HEK293 (cell line): ENCODE measurements around the gene C3orf20.

ENCODE experiments used
- CTCF ChIA-PET: fragments of 350-600 bp; formaldehyde crosslinking; extraction: SDS; loops from one replicate; lab custom pipeline; 2021; ENCODE audit warnings: antibody characterized with exemption; lab: Yijun Ruan, JAX
- POLR2A ChIA-PET: fragments of 300-600 bp; formaldehyde crosslinking; extraction: SDS; loops from one replicate; lab custom pipeline; 2020; ENCODE audit warnings: antibody characterized with exemption, inconsistent platforms; lab: Yijun Ruan, JAX
- H3K27ac ChIP-seq: fragments of 200-500 bp; sonication (Bioruptor generic); 2 replicates; pipeline ENCODE4 v1.5.1; 2014; ENCODE audit warnings: low read depth, low read length, control low read depth, inconsistent platforms; ENCODE audit errors: extremely low read depth
- H3K36me3 ChIP-seq, 2 experiments: fragments of 200-500 bp in 1 of 2; sonication (Bioruptor generic) in 1 of 2; 1 replicate in 1 of 2; 2 replicates in 1 of 2; pipeline ENCODE4 v1.5.1; 2014 to 2017; ENCODE audit warnings: inconsistent platforms in 2 of 2, low read length in 2 of 2; ENCODE audit not compliant: control insufficient read depth in 2 of 2, insufficient read depth in 1 of 2
- H3K4me1 ChIP-seq: fragments of 200-500 bp; sonication (Bioruptor generic); 2 replicates; pipeline ENCODE4 v1.5.1; 2014; ENCODE audit warnings: mild to moderate bottlenecking, low read length, inconsistent platforms; ENCODE audit not compliant: control insufficient read depth, insufficient read depth
- H3K4me3 ChIP-seq: 2 replicates; pipeline ENCODE4 v1.5.1; 2011; ENCODE audit warnings: low read depth, mild to moderate bottlenecking, control low read depth, low read length, moderate library complexity
- H3K9me3 ChIP-seq: fragments of 200-500 bp; sonication (Bioruptor generic); 2 replicates; pipeline ENCODE4 v1.5.1; 2014; ENCODE audit warnings: low read depth, low read length, inconsistent platforms; ENCODE audit not compliant: control insufficient read depth, insufficient read depth
- BCL11B ChIP-seq: fragments of 450-650 bp; formaldehyde crosslinking; IDR thresholded peaks from 2 replicates; pipeline ENCODE4 v1.5.1; 2016; ENCODE audit warnings: low read depth, missing biosample characterization, missing genetic modification characterization
- EGR2 ChIP-seq: fragments of 450-650 bp; formaldehyde crosslinking; IDR thresholded peaks from 2 replicates; pipeline ENCODE4 v1.5.1; 2016; ENCODE audit warnings: low read depth, missing biosample characterization, missing genetic modification characterization
- IKZF3 ChIP-seq: fragments of 450-650 bp; IDR thresholded peaks from 2 replicates; pipeline ENCODE4 v1.5.0; 2018; ENCODE audit warnings: missing biosample characterization, mild to moderate bottlenecking, missing genetic modification characterization, moderate library complexity
- SETDB1 ChIP-seq: IDR thresholded peaks from one replicate; pipeline ENCODE4 v1.6.1; 2017; ENCODE audit warnings: mild to moderate bottlenecking, low read length, moderate library complexity, mixed read lengths; ENCODE audit not compliant: insufficient read length
- TSHZ1 ChIP-seq: fragments of 450-650 bp; formaldehyde crosslinking; IDR thresholded peaks from 2 replicates; pipeline ENCODE4 v1.5.1; 2016; ENCODE audit warnings: missing biosample characterization, missing genetic modification characterization, borderline replicate concordance
- ZBTB44 ChIP-seq: fragments of 450-650 bp; IDR thresholded peaks from 2 replicates; pipeline ENCODE4 v1.5.1; 2018; ENCODE audit warnings: missing biosample characterization, mild to moderate bottlenecking, missing genetic modification characterization
- ZBTB48 ChIP-seq: fragments of 450-650 bp; formaldehyde crosslinking; IDR thresholded peaks from 2 replicates; pipeline ENCODE4 v1.5.1; 2016; ENCODE audit warnings: missing biosample characterization, missing genetic modification characterization
- ZBTB7A ChIP-seq: fragments of 450-650 bp; formaldehyde crosslinking; IDR thresholded peaks from 2 replicates; pipeline ENCODE4 v1.5.1; 2016; ENCODE audit warnings: low read depth, missing biosample characterization, missing genetic modification characterization
- ZFP41 ChIP-seq: fragments of 450-650 bp; formaldehyde crosslinking; IDR thresholded peaks from 2 replicates; pipeline ENCODE4 v1.5.1; 2016; ENCODE audit warnings: missing biosample characterization, missing genetic modification characterization, borderline replicate concordance
- ZNF121 ChIP-seq: fragments of 450-650 bp; formaldehyde crosslinking; IDR thresholded peaks from 2 replicates; pipeline ENCODE4 v1.5.1; 2016; ENCODE audit warnings: missing biosample characterization, missing genetic modification characterization
- ZNF184 ChIP-seq: fragments of 450-650 bp; IDR thresholded peaks from 2 replicates; pipeline ENCODE4 v1.5.1; 2018; ENCODE audit warnings: missing biosample characterization, mild to moderate bottlenecking, missing genetic modification characterization
- ZNF24 ChIP-seq: fragments of 450-650 bp; formaldehyde crosslinking; IDR thresholded peaks from 2 replicates; pipeline ENCODE4 v1.5.1; 2016; ENCODE audit warnings: missing biosample characterization, missing genetic modification characterization
- ZNF677 ChIP-seq: fragments of 450-650 bp; IDR thresholded peaks from 2 replicates; pipeline ENCODE4 v1.5.0; 2018; ENCODE audit warnings: missing biosample characterization, mild to moderate bottlenecking, missing genetic modification characterization, moderate library complexity
- ZNF707 ChIP-seq: fragments of 450-650 bp; formaldehyde crosslinking; IDR thresholded peaks from 2 replicates; pipeline ENCODE4 v1.5.1; 2016; ENCODE audit warnings: missing biosample characterization, missing genetic modification characterization
- ZNF791 ChIP-seq: fragments of 450-650 bp; formaldehyde crosslinking; IDR thresholded peaks from 2 replicates; pipeline ENCODE4 v1.5.1; 2016; ENCODE audit warnings: missing biosample characterization, missing genetic modification characterization
- ZSCAN4 ChIP-seq: fragments of 450-650 bp; formaldehyde crosslinking; IDR thresholded peaks from 2 replicates; pipeline ENCODE4 v1.5.1; 2017; ENCODE audit warnings: missing biosample characterization, missing genetic modification characterization
- TF ChIP-seq, protein P1 (sequence below): fragments of 450-650 bp; formaldehyde crosslinking; IDR thresholded peaks from 2 replicates; pipeline ENCODE4 v1.5.1; 2016; ENCODE audit warnings: missing biosample characterization, missing genetic modification characterization
- TF ChIP-seq, protein P2 (sequence below): fragments of 450-650 bp; formaldehyde crosslinking; IDR thresholded peaks from 2 replicates; pipeline ENCODE4 v1.5.0; 2017; ENCODE audit warnings: missing biosample characterization, missing genetic modification characterization, borderline replicate concordance
- TF ChIP-seq, protein P3 (sequence below): fragments of 450-650 bp; formaldehyde crosslinking; IDR thresholded peaks from 2 replicates; pipeline ENCODE4 v1.5.1; 2017; ENCODE audit warnings: missing biosample characterization, missing genetic modification characterization

Gene C3orf20

DNA sequence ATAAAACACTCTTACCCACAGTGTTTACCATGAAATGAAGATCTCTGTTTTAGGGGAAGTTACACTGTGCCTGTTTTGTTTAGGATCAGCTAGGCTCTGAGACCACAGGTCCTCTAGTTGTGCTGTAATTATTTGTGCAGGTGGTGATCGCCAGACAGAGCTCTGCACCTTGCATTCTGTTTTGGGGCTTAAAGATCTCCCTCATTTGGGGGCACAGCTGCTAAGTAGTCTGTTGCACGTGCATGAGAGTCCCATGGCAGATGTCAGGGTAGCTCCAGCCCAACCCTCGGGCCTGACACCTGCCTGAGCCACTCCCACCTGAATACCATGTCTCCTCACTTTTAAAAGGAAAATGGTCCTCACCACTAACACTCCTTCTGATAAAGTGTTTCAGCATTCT, 12.4 kb downstream of the C3orf20 start:
- TF ChIP-seq ZBTB44 (no peak), ZNF121 (tag by site-specific recombination) (no peak), IKZF3 (tag by site-specific recombination) (no peak), ZSCAN4 (tag by site-specific recombination) (no peak), ZNF24 (tag by site-specific recombination) (no peak), ZNF791 (no peak), ZNF707 (no peak), ZNF184 (tag by site-specific recombination) (no peak), TSHZ1 (tag by site-specific recombination) (no peak), EGR2 (tag by site-specific recombination) (no peak), SETDB1 (no peak), ZNF677 (tag by site-specific recombination) (no peak), BCL11B (tag by site-specific recombination) (no peak), ZFP41 (tag by site-specific recombination) (no peak), ZBTB48 (tag by site-specific recombination) (no peak), ZBTB7A (tag by site-specific recombination) (no peak)
- TF ChIP-seq, protein P1, sequence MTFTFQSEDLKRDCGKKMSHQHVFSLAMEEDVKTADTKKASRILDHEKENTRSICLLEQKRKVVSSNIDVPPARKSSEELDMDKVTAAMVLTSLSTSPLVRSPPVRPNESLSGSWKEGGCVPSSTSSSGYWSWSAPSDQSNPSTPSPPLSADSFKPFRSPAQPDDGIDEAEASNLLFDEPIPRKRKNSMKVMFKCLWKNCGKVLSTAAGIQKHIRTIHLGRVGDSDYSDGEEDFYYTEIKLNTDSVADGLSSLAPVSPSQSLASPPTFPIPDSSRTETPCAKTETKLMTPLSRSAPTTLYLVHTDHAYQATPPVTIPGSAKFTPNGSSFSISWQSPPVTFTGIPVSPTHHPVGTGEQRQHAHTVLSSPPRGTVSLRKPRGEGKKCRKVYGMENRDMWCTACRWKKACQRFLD (tag by site-specific recombination), result no peak
- TF ChIP-seq, protein P2, sequence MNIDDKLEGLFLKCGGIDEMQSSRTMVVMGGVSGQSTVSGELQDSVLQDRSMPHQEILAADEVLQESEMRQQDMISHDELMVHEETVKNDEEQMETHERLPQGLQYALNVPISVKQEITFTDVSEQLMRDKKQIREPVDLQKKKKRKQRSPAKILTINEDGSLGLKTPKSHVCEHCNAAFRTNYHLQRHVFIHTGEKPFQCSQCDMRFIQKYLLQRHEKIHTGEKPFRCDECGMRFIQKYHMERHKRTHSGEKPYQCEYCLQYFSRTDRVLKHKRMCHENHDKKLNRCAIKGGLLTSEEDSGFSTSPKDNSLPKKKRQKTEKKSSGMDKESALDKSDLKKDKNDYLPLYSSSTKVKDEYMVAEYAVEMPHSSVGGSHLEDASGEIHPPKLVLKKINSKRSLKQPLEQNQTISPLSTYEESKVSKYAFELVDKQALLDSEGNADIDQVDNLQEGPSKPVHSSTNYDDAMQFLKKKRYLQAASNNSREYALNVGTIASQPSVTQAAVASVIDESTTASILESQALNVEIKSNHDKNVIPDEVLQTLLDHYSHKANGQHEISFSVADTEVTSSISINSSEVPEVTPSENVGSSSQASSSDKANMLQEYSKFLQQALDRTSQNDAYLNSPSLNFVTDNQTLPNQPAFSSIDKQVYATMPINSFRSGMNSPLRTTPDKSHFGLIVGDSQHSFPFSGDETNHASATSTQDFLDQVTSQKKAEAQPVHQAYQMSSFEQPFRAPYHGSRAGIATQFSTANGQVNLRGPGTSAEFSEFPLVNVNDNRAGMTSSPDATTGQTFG (tag by site-specific recombination), result no peak
- TF ChIP-seq, protein P3, sequence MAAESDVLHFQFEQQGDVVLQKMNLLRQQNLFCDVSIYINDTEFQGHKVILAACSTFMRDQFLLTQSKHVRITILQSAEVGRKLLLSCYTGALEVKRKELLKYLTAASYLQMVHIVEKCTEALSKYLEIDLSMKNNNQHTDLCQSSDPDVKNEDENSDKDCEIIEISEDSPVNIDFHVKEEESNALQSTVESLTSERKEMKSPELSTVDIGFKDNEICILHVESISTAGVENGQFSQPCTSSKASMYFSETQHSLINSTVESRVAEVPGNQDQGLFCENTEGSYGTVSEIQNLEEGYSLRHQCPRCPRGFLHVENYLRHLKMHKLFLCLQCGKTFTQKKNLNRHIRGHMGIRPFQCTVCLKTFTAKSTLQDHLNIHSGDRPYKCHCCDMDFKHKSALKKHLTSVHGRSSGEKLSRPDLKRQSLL (tag by site-specific recombination), result no peak
- H3K27ac ChIP-seq, result no peak overlapping the region

More for the DNA sequence above, 12.4 kb downstream of the C3orf20 start:
- H3K4me3 ChIP-seq, result no peak overlapping the region
- peaks cover 0 to 6% of the 10 kb centered on the region in 2 experiments; a peak in 1 of 3 replicates for H3K36me3 ChIP-seq
- CTCF ChIA-PET, result no interaction called here
- no peaks in the 10 kb centered on the region for H3K4me1 ChIP-seq
- H3K9me3 ChIP-seq, result no peaks in the 10 kb centered on the region
- POLR2A ChIA-PET, result no interaction called here
